HCT116 (cell line): Measurements from ENCODE around the gene SLC6A11. TPM values are rescaled to one million over a fixed set of nuclear protein-coding genes. Genes with fewer than 3 reads are reported as not detected.

Experiments used
- ATAC-seq: fragments of 200-7000 bp; cut with Tn5 transposase; 2 replicates; pipeline ENCODE4 v1.9.1; 2020; ENCODE audit warnings: mild to moderate bottlenecking, moderate library complexity
- BruUV-seq: library from RNA; stranded (reverse); fragments of 400-500 nt; replicated peaks from 2 replicates; lab custom pipeline; 2021; lab: Mats Ljungman, UMichigan
- CTCF ChIA-PET: fragments of 300-600 bp; sonication (Branson Sonifier 250); formaldehyde crosslinking; loops from one replicate; lab custom pipeline; 2021; ENCODE audit warnings: antibody characterized with exemption; lab: Charles Lee
- POLR2A ChIA-PET: fragments of 300-600, 350-600 bp; sonication (Branson Sonifier 250); formaldehyde crosslinking; loops from one replicate; lab custom pipeline; 2021; ENCODE audit warnings: antibody characterized with exemption; lab: Charles Lee
- RAD21 ChIA-PET, 2 experiments: fragments of 300-600 bp; sonication (Branson Sonifier 250); formaldehyde crosslinking; loops; one replicate each; lab custom pipeline; 2023; ENCODE audit warnings: low total read pairs in 2 of 2; ENCODE audit not compliant: uncharacterized antibody in 2 of 2, unreplicated experiment in 2 of 2, low non-redundant PET in 1 of 2; lab: Charles Lee
- DNase-seq: peaks from one replicate; pipeline ENCODE4 v3.0.0-alpha.2; 2010; ENCODE audit warnings: low read depth, low spot score
- H2AFZ ChIP-seq: fragments of 200-600 bp; shearing (Covaris generic), sonication (generic); 2 replicates; pipeline ENCODE4 v1.6.1; 2017; ENCODE audit warnings: low read depth, mixed run types, mixed read lengths, antibody characterized with exemption, low read length; ENCODE audit not compliant: poor library complexity, severe bottlenecking
- H3K27ac ChIP-seq: 2 replicates; pipeline ENCODE4 v1.5.1; 2012; ENCODE audit warnings: low read depth, low read length
- H3K27me3 ChIP-seq: fragments of 200-600 bp; sonication (generic); 2 replicates; pipeline ENCODE4 v1.6.1; 2016; ENCODE audit warnings: mixed run types, low read length, mixed read lengths; ENCODE audit not compliant: insufficient read depth
- H3K36me3 ChIP-seq, 2 experiments: fragments of 200-500 bp in 1 of 2; fragments of 200-600 bp in 1 of 2; sonication (Bioruptor generic) in 1 of 2; sonication (generic) in 1 of 2; 2 replicates each; pipeline versions ENCODE4 v1.5.1 to v1.6.1; 2014 to 2016; ENCODE audit warnings: low read length in 2 of 2, inconsistent platforms in 1 of 2, mixed read lengths in 1 of 2, mixed run types in 1 of 2; ENCODE audit not compliant: insufficient read depth in 2 of 2, control insufficient read depth in 1 of 2
- H3K4me1 ChIP-seq, 2 experiments: fragments of 200-600 bp in 1 of 2; sonication (generic) in 1 of 2; 2 replicates each; pipeline versions ENCODE4 v1.5.1 to v1.6.1; 2012 to 2017; ENCODE audit warnings: low read length in 2 of 2, inconsistent platforms in 1 of 2, mild to moderate bottlenecking in 1 of 2, mixed read lengths in 1 of 2, mixed run types in 1 of 2, moderate library complexity in 1 of 2; ENCODE audit not compliant: insufficient read depth in 2 of 2, control insufficient read depth in 1 of 2
- H3K4me2 ChIP-seq: fragments of 200-600 bp; sonication (generic); 2 replicates; pipeline ENCODE4 v1.6.1; 2017; ENCODE audit warnings: mixed run types, low read length, mixed read lengths
- H3K4me3 ChIP-seq, 2 experiments: fragments of 200-600 bp in 1 of 2; sonication (generic) in 1 of 2; replicated peaks in 1 of 2; 2 replicates each; pipeline ENCODE4 v1.5.1; 2011 to 2016; ENCODE audit warnings: low read length in 2 of 2, control low read depth in 1 of 2, low read depth in 1 of 2, mild to moderate bottlenecking in 1 of 2, mixed read lengths in 1 of 2, mixed run types in 1 of 2
- H3K79me2 ChIP-seq: fragments of 200-600 bp; sonication (generic); 2 replicates; pipeline ENCODE4 v1.6.1; 2017; ENCODE audit warnings: mild to moderate bottlenecking, mixed run types, low read length, moderate library complexity, mixed read lengths; ENCODE audit not compliant: insufficient read depth
- H3K9ac ChIP-seq: fragments of 200-600 bp; sonication (generic); 2 replicates; pipeline ENCODE4 v1.6.1; 2016; ENCODE audit warnings: low read length, mixed read lengths
- H3K9me2 ChIP-seq: fragments of 200-600 bp; sonication (generic), shearing (Covaris generic); 2 replicates; pipeline ENCODE4 v1.6.1; 2017; ENCODE audit warnings: mixed run types, mild to moderate bottlenecking, moderate library complexity; ENCODE audit not compliant: insufficient read depth
- H3K9me3 ChIP-seq, 2 experiments: fragments of 200-500 bp in 1 of 2; fragments of 200-600 bp in 1 of 2; sonication (Bioruptor generic) in 1 of 2; sonication (generic) in 1 of 2; 2 replicates each; pipeline ENCODE4 v1.6.1; 2014 to 2017; ENCODE audit warnings: low read length in 2 of 2, mixed read lengths in 2 of 2, inconsistent platforms in 1 of 2, low read depth in 1 of 2, mild to moderate bottlenecking in 1 of 2, mixed run types in 1 of 2, moderate library complexity in 1 of 2; ENCODE audit not compliant: control insufficient read depth in 1 of 2, insufficient read depth in 1 of 2
- H4K20me1 ChIP-seq: fragments of 200-600 bp; sonication (generic), shearing (Covaris generic); 2 replicates; pipeline ENCODE4 v1.6.1; 2017; ENCODE audit warnings: mixed run types, mild to moderate bottlenecking, moderate library complexity; ENCODE audit not compliant: insufficient read depth
- CBX3 ChIP-seq: IDR thresholded peaks from 2 replicates; pipeline ENCODE4 v1.6.1; 2012; ENCODE audit warnings: low read depth
- CEBPB ChIP-seq: IDR thresholded peaks from 2 replicates; pipeline ENCODE4 v1.6.1; 2012; ENCODE audit warnings: low read depth
- FOSL1 ChIP-seq: IDR thresholded peaks from 2 replicates; pipeline ENCODE4 v1.6.1; 2012; ENCODE audit warnings: low read depth
- JUND ChIP-seq: IDR thresholded peaks from 2 replicates; pipeline ENCODE4 v1.6.1; 2012
- RAD21 ChIP-seq: IDR thresholded peaks from 2 replicates; pipeline ENCODE4 v1.6.1; 2012; ENCODE audit warnings: low read depth, mild to moderate bottlenecking
- SP1 ChIP-seq: IDR thresholded peaks from 2 replicates; pipeline ENCODE4 v1.6.1; 2012; ENCODE audit warnings: low read depth
- TCF7L2 ChIP-seq: IDR thresholded peaks from 2 replicates; pipeline ENCODE4 v1.7.0; 2011; ENCODE audit warnings: borderline replicate concordance, inconsistent platforms; ENCODE audit not compliant: insufficient read depth, insufficient read length; ENCODE audit errors: extremely low read depth
- ZFX ChIP-seq: fragments of 450-650 bp; IDR thresholded peaks from 2 replicates; pipeline ENCODE4 v1.6.1; 2017
- intact Hi-C: fragments of 100-400 bp; cut with micrococcal nuclease; formaldehyde crosslinking; loops from 2 replicates; pipeline ENCODE4 v1.10.0; 2022
- total RNA-seq: library from RNA; stranded (reverse); gene quantifications from one replicate; pipeline ENCODE4 v1.2.1, GENCODE V29; 2021; ENCODE audit not compliant: unreplicated experiment
- TF ChIP-seq, protein P1 (sequence below), 3 experiments: fragments of 200-600 bp in 1 of 3; sonication (generic) in 1 of 3; IDR thresholded peaks in 2 of 3; conservative IDR thresholded peaks in 1 of 3; 2 replicates each; pipeline ENCODE4 v1.5.1; 2012 to 2017; ENCODE audit warnings: low read depth in 2 of 3, low read length in 2 of 3, antibody characterized with exemption in 1 of 3, borderline replicate concordance in 1 of 3, control low read depth in 1 of 3, mild to moderate bottlenecking in 1 of 3, mixed read lengths in 1 of 3, mixed run types in 1 of 3, moderate library complexity in 1 of 3; ENCODE audit not compliant: insufficient read depth in 1 of 3
- TF ChIP-seq, protein P2 (sequence below): IDR thresholded peaks from 2 replicates; pipeline ENCODE4 v1.6.1; 2012
- TF ChIP-seq, protein P3 (sequence below): IDR thresholded peaks from 2 replicates; pipeline ENCODE4 v1.6.1; 2011; ENCODE audit warnings: mild to moderate bottlenecking, low read length, moderate library complexity; ENCODE audit not compliant: insufficient replicate concordance; ENCODE audit errors: extremely low read depth
- TF ChIP-seq, protein P4 (sequence below): IDR thresholded peaks from 2 replicates; pipeline ENCODE4 v1.6.1; 2012; ENCODE audit warnings: low read depth

Gene SLC6A11
- total RNA-seq, 1 experiment from 2014 or later: not detected

DNA sequence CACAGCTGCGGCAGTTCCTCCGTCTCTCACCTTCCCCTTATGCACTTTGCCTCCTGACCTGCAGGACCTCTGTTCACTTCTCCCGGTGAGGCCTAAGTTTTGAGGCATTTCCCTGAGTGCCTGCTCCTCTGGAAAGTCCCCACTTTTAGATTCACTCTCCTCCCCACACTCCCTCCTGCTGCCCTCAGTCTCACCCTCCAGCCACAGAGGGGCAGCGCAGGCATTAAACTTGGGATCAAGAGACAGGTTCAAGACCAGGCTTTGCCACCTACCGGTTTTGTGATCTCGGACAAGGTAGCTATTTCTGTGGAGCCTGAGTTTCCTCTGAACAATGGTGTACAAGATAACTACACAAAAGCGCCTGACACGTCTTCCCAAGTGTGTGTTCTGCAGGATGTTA, 19.4 kb downstream of the SLC6A11 start:
- H3K4me3 ChIP-seq: no peak overlapping the region
- CTCF ChIA-PET: interaction anchor here (1.3 to 1.5 kb wide), 2 partner anchors 77 to 225 kb away, joined by 4 to 5 read pairs; no protein-coding TSS in a partner anchor
- no peak overlapping the region for H3K27ac ChIP-seq
- H3K36me3 ChIP-seq: no peaks in the 10 kb centered on the region
- H4K20me1 ChIP-seq: no peaks in the 10 kb centered on the region
- H3K79me2 ChIP-seq: no peaks in the 10 kb centered on the region
- intact Hi-C loops: no loop called here
- TF ChIP-seq, protein P1, sequence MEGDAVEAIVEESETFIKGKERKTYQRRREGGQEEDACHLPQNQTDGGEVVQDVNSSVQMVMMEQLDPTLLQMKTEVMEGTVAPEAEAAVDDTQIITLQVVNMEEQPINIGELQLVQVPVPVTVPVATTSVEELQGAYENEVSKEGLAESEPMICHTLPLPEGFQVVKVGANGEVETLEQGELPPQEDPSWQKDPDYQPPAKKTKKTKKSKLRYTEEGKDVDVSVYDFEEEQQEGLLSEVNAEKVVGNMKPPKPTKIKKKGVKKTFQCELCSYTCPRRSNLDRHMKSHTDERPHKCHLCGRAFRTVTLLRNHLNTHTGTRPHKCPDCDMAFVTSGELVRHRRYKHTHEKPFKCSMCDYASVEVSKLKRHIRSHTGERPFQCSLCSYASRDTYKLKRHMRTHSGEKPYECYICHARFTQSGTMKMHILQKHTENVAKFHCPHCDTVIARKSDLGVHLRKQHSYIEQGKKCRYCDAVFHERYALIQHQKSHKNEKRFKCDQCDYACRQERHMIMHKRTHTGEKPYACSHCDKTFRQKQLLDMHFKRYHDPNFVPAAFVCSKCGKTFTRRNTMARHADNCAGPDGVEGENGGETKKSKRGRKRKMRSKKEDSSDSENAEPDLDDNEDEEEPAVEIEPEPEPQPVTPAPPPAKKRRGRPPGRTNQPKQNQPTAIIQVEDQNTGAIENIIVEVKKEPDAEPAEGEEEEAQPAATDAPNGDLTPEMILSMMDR (IDR thresholded peaks at IDR 0.05 in 2 of 3, conservative IDR thresholded peaks at IDR 0.05 in 1 of 3; ENCODE audit: borderline replicate concordance in 1 of 3, insufficient read depth in 1 of 3, low read depth in 2 of 3, low read length in 2 of 3): peak; percentile 39 to 44 (median 43); a peak in 4 of 6 replicates
- TF ChIP-seq TCF7L2 (no peak), ZFX (no peak), RAD21 (peak; percentile 41)
- POLR2A ChIA-PET: no interaction called here
- H3K27me3 ChIP-seq: peaks cover 15% of the 10 kb centered on the region; the same call in 1 of the 2 replicates
- H3K9ac ChIP-seq: no peak overlapping the region
- H3K9me3 ChIP-seq: no peaks in the 10 kb centered on the region
- BruUV-seq: no TSS peak
- peak; percentile 88 for ATAC-seq
- H3K4me2 ChIP-seq: no peak overlapping the region
- H3K9me2 ChIP-seq: no peaks in the 10 kb centered on the region
- H2AFZ ChIP-seq: no peak overlapping the region
- no peaks in the 10 kb centered on the region for H3K4me1 ChIP-seq
- RAD21 ChIA-PET: no interaction called here
- no peak for DNase-seq

- ChIA-PET POLR2A (no interaction called here), RAD21 (no interaction called here), CTCF (interaction anchor here (1.5 kb wide), 1 partner anchor 78 kb away, joined by 5 read pairs; no protein-coding TSS in a partner anchor)
- Histone ChIP-seq H3K9me3 (no peaks in the 10 kb centered on the region), H3K79me2 (no peaks in the 10 kb centered on the region), H3K36me3 (no peaks in the 10 kb centered on the region), H3K27me3 (peaks cover 27% of the 10 kb centered on the region; the same call in 1 of the 2 replicates), H3K4me1 (no peaks in the 10 kb centered on the region), H3K4me3 (no peak overlapping the region), H4K20me1 (no peaks in the 10 kb centered on the region), H3K4me2 (no peak overlapping the region), H3K9ac (no peak overlapping the region), H2AFZ (no peak overlapping the region), H3K27ac (no peak overlapping the region), H3K9me2 (no peaks in the 10 kb centered on the region)
- no TSS peak for BruUV-seq
- intact Hi-C loops: no loop called here
- DNase-seq: no peak
- ATAC-seq: no peak
- TF ChIP-seq FOSL1 (no peak), SP1 (no peak), CBX3 (no peak), JUND (no peak), RAD21 (no peak), CEBPB (no peak)
- TF ChIP-seq, protein P2, sequence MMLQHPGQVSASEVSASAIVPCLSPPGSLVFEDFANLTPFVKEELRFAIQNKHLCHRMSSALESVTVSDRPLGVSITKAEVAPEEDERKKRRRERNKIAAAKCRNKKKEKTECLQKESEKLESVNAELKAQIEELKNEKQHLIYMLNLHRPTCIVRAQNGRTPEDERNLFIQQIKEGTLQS: no peak
- TF ChIP-seq, protein P3, sequence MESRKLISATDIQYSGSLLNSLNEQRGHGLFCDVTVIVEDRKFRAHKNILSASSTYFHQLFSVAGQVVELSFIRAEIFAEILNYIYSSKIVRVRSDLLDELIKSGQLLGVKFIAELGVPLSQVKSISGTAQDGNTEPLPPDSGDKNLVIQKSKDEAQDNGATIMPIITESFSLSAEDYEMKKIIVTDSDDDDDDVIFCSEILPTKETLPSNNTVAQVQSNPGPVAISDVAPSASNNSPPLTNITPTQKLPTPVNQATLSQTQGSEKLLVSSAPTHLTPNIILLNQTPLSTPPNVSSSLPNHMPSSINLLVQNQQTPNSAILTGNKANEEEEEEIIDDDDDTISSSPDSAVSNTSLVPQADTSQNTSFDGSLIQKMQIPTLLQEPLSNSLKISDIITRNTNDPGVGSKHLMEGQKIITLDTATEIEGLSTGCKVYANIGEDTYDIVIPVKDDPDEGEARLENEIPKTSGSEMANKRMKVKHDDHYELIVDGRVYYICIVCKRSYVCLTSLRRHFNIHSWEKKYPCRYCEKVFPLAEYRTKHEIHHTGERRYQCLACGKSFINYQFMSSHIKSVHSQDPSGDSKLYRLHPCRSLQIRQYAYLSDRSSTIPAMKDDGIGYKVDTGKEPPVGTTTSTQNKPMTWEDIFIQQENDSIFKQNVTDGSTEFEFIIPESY: no peak
- TF ChIP-seq, protein P4, sequence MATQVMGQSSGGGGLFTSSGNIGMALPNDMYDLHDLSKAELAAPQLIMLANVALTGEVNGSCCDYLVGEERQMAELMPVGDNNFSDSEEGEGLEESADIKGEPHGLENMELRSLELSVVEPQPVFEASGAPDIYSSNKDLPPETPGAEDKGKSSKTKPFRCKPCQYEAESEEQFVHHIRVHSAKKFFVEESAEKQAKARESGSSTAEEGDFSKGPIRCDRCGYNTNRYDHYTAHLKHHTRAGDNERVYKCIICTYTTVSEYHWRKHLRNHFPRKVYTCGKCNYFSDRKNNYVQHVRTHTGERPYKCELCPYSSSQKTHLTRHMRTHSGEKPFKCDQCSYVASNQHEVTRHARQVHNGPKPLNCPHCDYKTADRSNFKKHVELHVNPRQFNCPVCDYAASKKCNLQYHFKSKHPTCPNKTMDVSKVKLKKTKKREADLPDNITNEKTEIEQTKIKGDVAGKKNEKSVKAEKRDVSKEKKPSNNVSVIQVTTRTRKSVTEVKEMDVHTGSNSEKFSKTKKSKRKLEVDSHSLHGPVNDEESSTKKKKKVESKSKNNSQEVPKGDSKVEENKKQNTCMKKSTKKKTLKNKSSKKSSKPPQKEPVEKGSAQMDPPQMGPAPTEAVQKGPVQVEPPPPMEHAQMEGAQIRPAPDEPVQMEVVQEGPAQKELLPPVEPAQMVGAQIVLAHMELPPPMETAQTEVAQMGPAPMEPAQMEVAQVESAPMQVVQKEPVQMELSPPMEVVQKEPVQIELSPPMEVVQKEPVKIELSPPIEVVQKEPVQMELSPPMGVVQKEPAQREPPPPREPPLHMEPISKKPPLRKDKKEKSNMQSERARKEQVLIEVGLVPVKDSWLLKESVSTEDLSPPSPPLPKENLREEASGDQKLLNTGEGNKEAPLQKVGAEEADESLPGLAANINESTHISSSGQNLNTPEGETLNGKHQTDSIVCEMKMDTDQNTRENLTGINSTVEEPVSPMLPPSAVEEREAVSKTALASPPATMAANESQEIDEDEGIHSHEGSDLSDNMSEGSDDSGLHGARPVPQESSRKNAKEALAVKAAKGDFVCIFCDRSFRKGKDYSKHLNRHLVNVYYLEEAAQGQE: no peak
Measured at GRCh38 chr3:10836676-10837075, 20.6 kb downstream of the SLC6A11 start.
